Measurements from ENCODE around the gene HNRNPM.
A peak's percentile ranks its signal among the peaks of the same experiment; 100 is the strongest.
"Not testable (repeated sequence)": the region's sequence is repeated elsewhere in the genome, so short reads cannot be mapped to it uniquely, and the experiment has no call there.

Gene HNRNPM

DNA sequence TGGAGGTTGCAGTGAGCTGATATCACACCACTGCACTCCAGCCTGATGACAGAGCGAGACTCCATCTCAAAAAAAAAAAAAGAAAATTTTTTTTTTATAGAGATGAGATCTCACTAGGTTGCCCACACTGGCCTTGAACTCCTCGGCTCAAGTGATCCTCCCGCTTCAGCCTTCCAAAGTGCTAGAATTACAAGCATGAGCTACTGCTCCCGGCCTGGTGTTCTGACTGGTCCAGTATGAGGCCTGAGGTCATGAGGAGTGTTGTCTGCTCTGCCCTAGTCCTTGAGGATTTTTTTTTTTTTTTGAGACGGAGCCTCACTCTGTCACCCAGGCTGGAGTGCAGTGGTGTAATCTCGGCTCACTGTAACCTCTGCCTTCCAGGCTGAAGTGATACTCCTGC, 19.4 kb upstream of the HNRNPM start:
- not testable (repeated sequence) for DNase-seq

GRCh38 chr19:8426283-8426682, 18.5 kb upstream of the HNRNPM start:
- DNase-seq: no peak

GRCh38 chr19:8429044-8429443, 15.7 kb upstream of the HNRNPM start:
- DNase-seq: no peak

DNA sequence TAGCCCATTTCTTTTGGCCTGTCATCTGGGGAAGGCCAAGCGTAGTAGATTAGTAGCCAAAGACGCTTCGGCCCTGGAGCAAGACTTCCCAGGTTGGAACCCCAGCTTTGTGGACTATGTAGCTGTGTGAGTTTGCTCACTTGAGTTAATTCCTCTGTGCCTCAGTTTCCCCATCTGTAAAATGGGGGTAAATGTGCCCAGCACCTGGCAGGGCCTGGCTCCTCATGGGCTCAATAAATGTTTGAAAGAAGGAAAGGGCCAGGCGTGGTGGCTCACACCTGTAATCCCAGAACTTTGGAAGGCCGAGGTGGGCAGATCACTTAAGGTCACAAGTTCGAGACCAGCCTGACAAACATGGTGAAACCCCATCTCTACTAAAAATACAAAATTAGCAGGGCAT, 14.9 kb upstream of the HNRNPM start:
- DNase-seq: no peak

- DNase-seq: no peak
Measured at GRCh38 chr19:8430650-8431049, 14.1 kb upstream of the HNRNPM start.

- no peak for DNase-seq
Measured at GRCh38 chr19:8438236-8438635, 6.5 kb upstream of the HNRNPM start.

- DNase-seq: no peak
Measured at GRCh38 chr19:8441725-8442544, 2.8 kb upstream of the HNRNPM start.

DNA sequence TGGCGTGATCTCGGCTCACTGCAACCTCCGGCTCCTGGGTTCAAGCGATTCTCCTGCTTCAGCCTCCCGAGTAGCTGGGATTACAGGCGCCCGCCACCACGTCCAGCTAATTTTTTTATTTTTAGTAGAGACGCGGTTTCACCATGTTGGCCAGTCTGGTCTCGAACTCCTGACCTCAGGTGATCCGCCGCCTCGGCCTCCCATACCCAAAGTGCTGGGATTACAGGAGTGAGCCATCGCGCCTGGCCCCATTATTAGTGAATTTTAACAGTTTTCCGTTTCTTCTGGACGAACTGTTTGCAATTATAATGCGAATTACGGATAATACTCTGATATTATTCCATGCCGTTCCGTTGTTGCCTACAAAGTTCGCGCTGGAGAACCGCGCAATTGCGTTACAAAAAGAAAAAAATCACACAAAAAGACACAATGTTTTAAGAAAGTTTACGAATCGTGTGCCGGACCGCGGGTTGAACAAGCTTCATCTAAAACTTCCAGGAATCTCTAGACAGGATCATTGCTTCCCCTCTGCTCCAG, 567 bp upstream of the HNRNPM start:
- not testable (repeated sequence) for DNase-seq

DNA sequence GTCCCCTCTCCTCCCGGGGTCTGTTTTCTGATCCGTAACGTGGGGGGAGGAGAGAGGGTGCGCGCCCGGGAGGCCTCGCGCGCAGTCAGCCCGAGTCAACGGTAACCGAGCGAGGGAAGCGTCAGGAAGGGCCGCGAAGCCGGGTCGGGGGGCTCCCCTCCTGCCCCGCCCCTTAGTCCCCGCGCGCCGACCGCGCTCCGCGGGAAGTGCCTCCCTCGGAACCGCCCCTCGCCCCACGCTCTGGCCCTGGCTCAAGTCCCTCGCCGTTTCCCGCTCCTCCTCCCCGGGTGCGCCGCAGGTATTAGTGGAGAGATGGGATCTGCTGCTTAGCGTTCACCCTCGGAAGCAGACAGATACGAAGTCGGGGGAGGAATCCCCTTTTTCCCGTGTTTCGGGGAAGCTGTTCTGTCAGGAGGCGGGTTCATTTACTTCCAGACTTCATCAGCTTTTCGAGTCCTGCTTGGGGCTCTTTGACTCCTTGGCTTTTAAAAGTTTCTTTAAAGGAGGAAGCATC, 770 bp downstream of the HNRNPM start:
- peak; percentile 29 for DNase-seq

DNA sequence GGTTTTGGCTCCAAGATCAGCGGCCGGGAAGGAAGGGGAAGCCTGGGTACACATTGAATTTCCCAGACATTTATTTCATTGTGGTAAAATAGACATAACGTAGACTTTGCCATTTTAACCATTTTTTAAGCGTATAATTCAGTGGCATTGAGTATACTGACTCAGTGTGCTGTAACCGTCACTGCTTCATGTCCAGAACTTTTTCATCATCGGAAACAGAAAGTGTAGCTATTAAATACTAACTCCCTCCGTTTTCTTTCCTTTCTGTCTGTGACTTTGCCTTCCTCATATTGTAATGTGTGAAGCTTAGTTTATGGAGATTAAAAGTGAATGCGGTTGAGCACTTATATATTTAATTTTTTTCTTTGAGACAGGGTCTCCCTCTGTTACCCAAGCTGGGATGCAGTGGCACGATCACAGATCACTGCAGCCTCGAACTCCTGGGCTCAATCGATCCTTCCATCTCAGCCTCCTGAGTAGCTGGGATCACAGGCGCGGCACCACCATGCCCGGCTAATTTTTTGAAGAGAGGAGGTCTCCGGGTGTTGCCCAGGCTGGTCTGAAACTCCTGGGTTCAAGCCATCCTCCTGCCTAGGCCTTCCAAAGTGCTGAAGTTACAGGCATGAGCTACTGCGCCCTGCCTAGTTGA, 1.4 kb downstream of the HNRNPM start:
- no peak for DNase-seq

DNA sequence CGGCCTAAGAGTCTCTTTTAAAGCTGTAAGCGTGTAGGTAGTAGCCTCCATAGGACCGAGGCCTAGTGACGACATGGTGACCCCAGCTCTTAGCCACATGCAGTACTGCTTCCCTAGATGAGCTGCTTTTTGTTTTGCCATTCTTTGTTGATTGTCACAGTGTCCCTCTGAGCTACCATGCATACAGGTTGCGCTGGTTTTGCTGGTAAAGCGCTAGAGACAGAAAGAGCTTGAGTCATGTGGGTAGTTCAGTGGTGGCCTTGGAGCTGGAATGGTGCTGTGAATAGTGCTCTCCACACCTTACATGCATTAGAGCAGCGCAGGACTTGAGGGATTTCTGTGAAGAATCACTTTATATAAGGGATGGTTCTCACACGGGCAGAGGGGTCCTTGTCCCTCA, 5.1 kb downstream of the HNRNPM start:
- DNase-seq: no peak

DNA sequence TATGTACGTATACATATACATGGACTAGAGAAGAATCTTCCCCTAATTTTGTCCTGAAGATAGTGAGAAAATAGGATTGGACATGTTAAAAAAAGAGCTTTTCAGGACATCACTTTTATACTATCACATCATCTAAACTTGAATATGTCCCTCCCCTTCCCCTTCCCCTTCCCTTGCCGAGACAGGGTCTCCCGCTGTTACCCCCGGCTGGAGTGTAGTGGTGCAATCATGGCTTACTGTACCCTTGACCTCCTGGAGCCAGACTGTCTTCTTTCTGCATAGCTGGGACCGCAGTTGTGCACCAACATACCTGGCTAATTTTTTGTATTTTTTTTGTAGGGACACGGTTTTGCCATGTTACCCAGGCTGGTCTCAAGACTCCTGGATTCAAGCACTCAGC, 6.6 kb downstream of the HNRNPM start:
- DNase-seq: no peak

DNA sequence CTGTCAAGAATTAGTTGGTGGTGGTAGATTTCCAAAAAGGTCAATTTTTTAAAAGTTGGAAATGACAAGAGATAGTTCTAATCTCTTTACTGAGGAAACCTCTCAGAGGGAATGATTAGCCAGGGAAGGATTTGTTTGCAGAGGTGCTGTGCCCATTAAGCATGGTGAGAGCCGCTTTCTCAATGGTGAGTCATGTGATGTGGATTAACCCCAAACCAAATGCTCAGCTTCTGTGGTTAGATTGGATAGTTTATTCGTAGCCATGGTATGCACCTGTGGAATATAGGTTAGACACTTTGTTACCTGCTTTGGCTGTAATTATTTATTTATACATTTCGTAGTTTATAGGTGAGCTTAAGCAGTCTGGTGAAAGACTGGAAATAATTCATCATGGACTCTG, 7.1 kb downstream of the HNRNPM start:
- DNase-seq: peak; percentile 45

GRCh38 chr19:8452446-8453123, 7.8 kb downstream of the HNRNPM start:
- DNase-seq: no peak

DNA sequence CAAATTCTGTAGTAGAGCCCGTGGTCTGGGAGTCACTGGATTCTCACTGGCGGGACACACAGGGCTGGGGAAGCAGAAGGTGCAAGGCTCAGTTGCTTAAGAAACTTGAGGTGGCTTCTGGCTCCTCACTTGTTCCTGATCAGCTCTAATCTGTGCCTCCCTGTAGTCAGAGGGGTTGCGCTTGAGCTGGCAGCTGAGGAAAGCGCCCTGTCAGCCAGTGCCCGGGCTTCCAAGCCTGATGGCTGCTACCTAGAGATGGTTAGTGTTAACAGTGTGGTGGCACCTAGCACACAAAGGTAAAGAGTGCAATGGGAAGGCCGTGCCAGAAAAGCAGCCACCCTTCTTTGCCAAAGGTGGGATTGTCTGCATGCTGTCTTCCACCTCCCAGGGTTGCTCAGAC, 8.8 kb downstream of the HNRNPM start:
- no peak for DNase-seq

DNA sequence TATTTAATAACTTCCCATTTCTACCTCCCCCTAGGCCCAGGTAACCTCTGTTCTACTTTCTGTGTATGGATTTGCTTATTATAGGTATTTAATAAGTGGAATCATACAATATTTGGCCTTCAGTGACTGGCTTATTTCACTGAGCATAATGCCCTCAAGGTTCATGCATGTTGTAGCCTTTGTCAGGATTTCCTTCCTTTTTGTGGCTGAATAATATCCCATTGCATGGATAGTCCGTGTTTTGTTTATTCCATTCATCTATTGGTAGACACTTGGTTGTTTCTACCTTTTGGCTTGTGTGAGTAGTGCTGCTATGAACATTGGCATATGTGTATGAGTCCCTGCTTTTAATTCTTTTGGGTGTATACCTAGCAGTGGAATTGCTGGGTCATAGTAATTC, 9.4 kb downstream of the HNRNPM start:
- DNase-seq: no peak

DNA sequence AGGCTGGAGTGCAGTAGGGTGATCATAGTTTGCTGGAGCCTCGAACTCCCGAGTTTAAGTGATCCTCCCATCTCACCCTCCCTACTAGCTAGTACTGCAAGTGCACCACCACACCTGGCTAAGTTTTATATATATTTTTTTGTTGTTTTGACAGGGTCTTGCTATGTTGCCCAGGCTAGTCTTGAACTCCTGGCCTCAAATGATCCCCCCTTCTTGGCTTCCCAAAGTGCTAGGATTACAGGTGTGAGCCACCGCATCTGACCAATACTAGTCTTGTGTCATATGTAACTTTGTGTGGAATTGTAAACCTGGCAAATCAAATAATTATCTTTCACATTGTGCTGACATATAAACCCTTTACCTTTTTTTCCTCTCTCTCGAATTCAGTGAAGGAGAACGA, 10.2 kb downstream of the HNRNPM start:
- no peak for DNase-seq

- DNase-seq: no peak
Measured at GRCh38 chr19:8456064-8456463, 11.3 kb downstream of the HNRNPM start.

GRCh38 chr19:8457209-8457608, 12.4 kb downstream of the HNRNPM start:
- DNase-seq: no peak

GRCh38 chr19:8457827-8458226, 13.1 kb downstream of the HNRNPM start:
- DNase-seq: no peak

DNA sequence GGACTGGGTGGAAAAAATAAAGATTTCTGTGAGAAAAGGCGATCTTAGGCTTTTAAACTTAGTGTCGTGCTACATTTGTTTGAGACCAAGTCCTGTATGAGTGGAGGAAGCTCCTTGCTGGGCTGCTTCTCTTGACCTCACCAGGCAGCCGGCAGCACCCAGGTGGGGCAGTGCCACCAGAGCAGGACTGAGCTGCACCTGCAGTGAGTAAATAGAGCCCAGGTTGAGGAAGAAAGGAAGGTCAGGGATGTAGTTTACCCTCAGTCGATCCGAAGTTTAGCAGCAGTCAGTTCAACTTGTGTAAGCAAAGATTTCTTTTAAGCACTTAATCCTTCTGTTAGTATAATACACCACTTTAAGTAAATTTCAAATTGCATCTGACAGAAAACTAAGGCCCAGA, 13.6 kb downstream of the HNRNPM start:
- DNase-seq: no peak

DNA sequence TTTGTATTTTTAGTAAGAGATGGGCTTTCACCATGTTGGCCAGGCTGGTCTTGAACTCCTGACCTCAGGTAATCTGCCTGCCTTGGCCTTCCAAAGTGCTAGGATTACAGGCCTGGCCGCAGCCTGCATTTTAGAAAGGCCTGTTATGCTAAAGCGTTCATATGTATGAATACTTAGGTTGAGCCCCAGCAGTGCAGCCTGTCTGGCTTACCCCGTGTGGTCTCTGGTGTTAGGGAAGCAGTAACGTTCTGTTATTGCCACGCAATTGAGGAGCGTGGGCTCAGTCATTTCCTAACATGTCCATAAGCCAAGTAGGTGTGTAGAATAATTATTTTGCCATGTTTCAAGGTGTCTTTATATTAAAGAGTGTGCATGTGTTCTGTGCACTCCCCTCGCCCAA, 14.3 kb downstream of the HNRNPM start:
- no peak for DNase-seq
